Measurements from ENCODE around the gene MAML1.

The MAML1 gene

GRCh38 chr5:179794575-179794974 lies 62.0 kb downstream of the MAML1 start:
- DNase-seq: no peak

- no peak for DNase-seq
These were observed 62.6 kb downstream of the MAML1 start for GRCh38 chr5:179795049-179795862.

GRCh38 chr5:179795863-179796833 lies 63.5 kb downstream of the MAML1 start:
- peak; percentile 63 for DNase-seq

GRCh38 chr5:179796877-179797608 lies 64.4 kb downstream of the MAML1 start:
- DNase-seq: no peak

- DNase-seq: no peak
These were observed 65.1 kb downstream of the MAML1 start for GRCh38 chr5:179797741-179798140.

GRCh38 chr5:179798144-179798770 lies 65.6 kb downstream of the MAML1 start:
- DNase-seq: no peak

GRCh38 chr5:179798771-179799643 lies 66.4 kb downstream of the MAML1 start:
- DNase-seq: no peak

- no peak for DNase-seq
These were observed 67.0 kb downstream of the MAML1 start for GRCh38 chr5:179799644-179799973.

- DNase-seq: no peak
These were observed 67.6 kb downstream of the MAML1 start for GRCh38 chr5:179800071-179800695.

GRCh38 chr5:179800696-179801201 lies 68.1 kb downstream of the MAML1 start:
- no peak for DNase-seq

- DNase-seq: no peak
These were observed 68.9 kb downstream of the MAML1 start for GRCh38 chr5:179801304-179802206.

GRCh38 chr5:179802207-179802883 lies 69.7 kb downstream of the MAML1 start:
- DNase-seq: no peak

- no peak for DNase-seq
These were observed 70.4 kb downstream of the MAML1 start for GRCh38 chr5:179802950-179803562.

GRCh38 chr5:179803651-179804554 lies 71.3 kb downstream of the MAML1 start:
- DNase-seq: no peak

- DNase-seq: no peak
These were observed 71.9 kb downstream of the MAML1 start for GRCh38 chr5:179804555-179804947.

GRCh38 chr5:179805070-179805528 lies 72.5 kb downstream of the MAML1 start:
- DNase-seq: no peak

GRCh38 chr5:179805529-179806249 lies 73.1 kb downstream of the MAML1 start:
- DNase-seq: no peak

Measured in GOT3 (cell line).